Pancreas (tissue), 10 donors: ENCODE results near the gene ATF4. TPM values are rescaled to one million over a fixed set of nuclear protein-coding genes. Genes with fewer than 3 reads are reported as not detected.

ENCODE experiments used
- ATAC-seq, 4 donors: fragments of 200-7000 bp; cut with Tn5 transposase; one replicate each; pipeline versions ENCODE4 v1.8.0 to v1.9.1; 2020; ENCODE audit warnings: mild to moderate bottlenecking in 4 of 4, moderate library complexity in 4 of 4
- DNase-seq, 6 donors: peaks; one replicate each; pipeline ENCODE4 v3.0.0-alpha.2; 2020
- FAIRE-seq: peaks from 2 replicates; lab custom pipeline; 2012; peaks lifted over from hg19 to GRCh38; lab: Jason Lieb, UNC
- H3K27ac ChIP-seq, 4 donors: fragments of 200-600 bp; sonication (generic); 1 replicate in 3 of 4; 2 replicates in 1 of 4; pipeline versions ENCODE4 v1.5.0 to v1.8.0; 2020
- H3K27me3 ChIP-seq, 4 donors: fragments of 200-600 bp; one replicate each; pipeline ENCODE4 v1.8.0; 2021
- H3K36me3 ChIP-seq, 3 donors: fragments of 200-600 bp; sonication (generic) in 1 of 3; one replicate each; pipeline versions ENCODE4 v1.5.0 to v1.8.0; 2020 to 2021
- H3K4me1 ChIP-seq, 3 donors: fragments of 200-600 bp; one replicate each; pipeline ENCODE4 v1.8.0; 2021
- H3K4me3 ChIP-seq, 4 donors: fragments of 200-600 bp; sonication (generic) in 2 of 4; one replicate each; pipeline versions ENCODE4 v1.5.0 to v1.8.0; 2020 to 2021
- H3K9me3 ChIP-seq, 4 donors: fragments of 200-600 bp; one replicate each; pipeline ENCODE4 v1.8.0; 2021
- CTCF ChIP-seq, 4 donors: fragments of 200-600 bp; sonication (generic) in 3 of 4; IDR thresholded peaks; one replicate each; pipeline versions ENCODE4 v1.5.0 to v1.8.0; 2021; ENCODE audit warnings: antibody characterized with exemption in 4 of 4
- WGBS, 2 donors: extraction: QIAGEN DNeasy Blood & Tissue Kit; methylation state at CpG; one replicate each; pipeline ENCODE4 v1.1.7; 2013; 5-methylcytosine and 5-hydroxymethylcytosine counted together
- intact Hi-C, 3 donors: fragments of 100-400 bp; cut with DNase I; formaldehyde crosslinking; loops; one replicate each; pipeline versions ENCODE4 v1.11.1 to v1.14.2; 2022
- polyA plus RNA-seq, 2 donors: library from polyadenylated mRNA; stranded (reverse); fragments of 200-250 nt; gene quantifications; one replicate each; pipeline ENCODE4 v1.2.3, GENCODE V29; 2013
- total RNA-seq, 6 donors: library from RNA; stranded (reverse); fragmentation: NEBNext Ultra II Directional in 4 of 6; extraction: Animal tissue kit (Norgen Biotek cat#: 25700) in 4 of 6; gene quantifications; one replicate each; pipeline versions ENCODE4 v1.2.1 to v1.2.4, GENCODE V29; 2021 to 2023
- donor health status: healthy with polysubstance abuse.
- donor health status: DM: no; HTN: no; CAD: no; lungs with moderate emphysema.
- donor health status: DM: no; HTN: no; CAD: no.
- donor health status: control.
- donor health status: control.
- donor health status: Bipolar disorder and iron deficiency.
- donor health status: DM: yes; HTN: yes; CAD: no.
- donor health status: DM: no; HTN: no; CAD: no.
- donor health status: DM: no; HTN: no; CAD: no.
- donor health status: DM: yes; HTN: yes; CAD: no.

Gene ATF4
- total and polyA plus RNA-seq, 8 donors: 155 to 472 (median 258) TPM

- no peak for ATAC-seq
- FAIRE-seq: no peak
- Histone ChIP-seq H3K36me3 (no peaks in the 10 kb centered on the region), H3K27me3 (no peaks in the 10 kb centered on the region), H3K4me3 (no peak overlapping the region), H3K27ac (no peak overlapping the region), H3K9me3 (no peaks in the 10 kb centered on the region), H3K4me1 (no peaks in the 10 kb centered on the region)
- 64 to 73% methylated on average over 9 of the region's 9 CpGs for WGBS, 2 donors
- intact Hi-C loops: loop anchor here in 1 of 3 donors (5.0 kb wide), 1 partner anchor 36 kb away; no protein-coding TSS in a partner anchor
- DNase-seq: peak in 1 of 6 donors; percentile 56
- no peak for TF ChIP-seq CTCF (IDR thresholded peaks at IDR 0.05)
Measured at GRCh38 chr22:39490966-39491680, 29.2 kb upstream of the ATF4 start.

- intact Hi-C loops: loop anchor here in 1 of 3 donors (5.0 kb wide), 1 partner anchor 36 kb away; no protein-coding TSS in a partner anchor
- Histone ChIP-seq H3K36me3 (no peaks in the 10 kb centered on the region), H3K9me3 (no peaks in the 10 kb centered on the region), H3K27me3 (no peaks in the 10 kb centered on the region), H3K4me3 (no peak overlapping the region), H3K27ac (no peak overlapping the region), H3K4me1 (no peaks in the 10 kb centered on the region)
- ATAC-seq (no peak), FAIRE-seq (no peak), DNase-seq (peak in 1 of 6 donors; percentile 36)
- TF ChIP-seq CTCF (IDR thresholded peaks at IDR 0.05): no peak
- WGBS, 2 donors: 67 to 76% methylated on average over 6 of the region's 6 CpGs
Measured at GRCh38 chr22:39491696-39492095, 28.7 kb upstream of the ATF4 start.

- intact Hi-C loops: loop anchor here in 1 of 3 donors (5.0 kb wide), 1 partner anchor 35 kb away; no protein-coding TSS in a partner anchor
- no peak for TF ChIP-seq CTCF (IDR thresholded peaks at IDR 0.05)
- 47 to 60% methylated on average over 3 of the region's 3 CpGs for WGBS, 2 donors
Measured at GRCh38 chr22:39492186-39492585, 28.2 kb upstream of the ATF4 start.

GRCh38 chr22:39493759-39494158 is 26.6 kb upstream of the ATF4 start:
- DNase-seq (peak in 1 of 6 donors; percentile 2), ATAC-seq (no peak), FAIRE-seq (no peak)
- Histone ChIP-seq H3K36me3 (no peaks in the 10 kb centered on the region), H3K27ac (no peak overlapping the region), H3K4me3 (no peak overlapping the region), H3K27me3 (no peaks in the 10 kb centered on the region), H3K4me1 (no peaks in the 10 kb centered on the region), H3K9me3 (no peaks in the 10 kb centered on the region)
- no peak for TF ChIP-seq CTCF (IDR thresholded peaks at IDR 0.05)
- intact Hi-C loops: loop anchor here in 1 of 3 donors (5.0 kb wide), 1 partner anchor 34 kb away; no protein-coding TSS in a partner anchor
- 39 to 51% methylated on average over 4 of the region's 4 CpGs for WGBS, 2 donors

More at GRCh38 chr22:39492186-39492585, 28.2 kb upstream of the ATF4 start:
- H3K9me3 ChIP-seq: no peaks in the 10 kb centered on the region
- DNase-seq (peak in 1 of 6 donors; percentile 35), ATAC-seq (no peak), FAIRE-seq (no peak)
- H3K36me3 ChIP-seq: no peaks in the 10 kb centered on the region
- H3K4me3 ChIP-seq: no peak overlapping the region
- no peaks in the 10 kb centered on the region for H3K27me3 ChIP-seq
- no peaks in the 10 kb centered on the region for H3K4me1 ChIP-seq
- H3K27ac ChIP-seq: no peak overlapping the region
